ENCODE measurements around the gene HYAL1.
"Not testable (repeated sequence)": the region's sequence is repeated elsewhere in the genome, so short reads cannot be mapped to it uniquely, and the experiment has no call there.

HYAL1 gene

GRCh38 chr3:50288387-50289007 lies 14.9 kb downstream of the HYAL1 start:
- TF ChIP-seq, protein P1, sequence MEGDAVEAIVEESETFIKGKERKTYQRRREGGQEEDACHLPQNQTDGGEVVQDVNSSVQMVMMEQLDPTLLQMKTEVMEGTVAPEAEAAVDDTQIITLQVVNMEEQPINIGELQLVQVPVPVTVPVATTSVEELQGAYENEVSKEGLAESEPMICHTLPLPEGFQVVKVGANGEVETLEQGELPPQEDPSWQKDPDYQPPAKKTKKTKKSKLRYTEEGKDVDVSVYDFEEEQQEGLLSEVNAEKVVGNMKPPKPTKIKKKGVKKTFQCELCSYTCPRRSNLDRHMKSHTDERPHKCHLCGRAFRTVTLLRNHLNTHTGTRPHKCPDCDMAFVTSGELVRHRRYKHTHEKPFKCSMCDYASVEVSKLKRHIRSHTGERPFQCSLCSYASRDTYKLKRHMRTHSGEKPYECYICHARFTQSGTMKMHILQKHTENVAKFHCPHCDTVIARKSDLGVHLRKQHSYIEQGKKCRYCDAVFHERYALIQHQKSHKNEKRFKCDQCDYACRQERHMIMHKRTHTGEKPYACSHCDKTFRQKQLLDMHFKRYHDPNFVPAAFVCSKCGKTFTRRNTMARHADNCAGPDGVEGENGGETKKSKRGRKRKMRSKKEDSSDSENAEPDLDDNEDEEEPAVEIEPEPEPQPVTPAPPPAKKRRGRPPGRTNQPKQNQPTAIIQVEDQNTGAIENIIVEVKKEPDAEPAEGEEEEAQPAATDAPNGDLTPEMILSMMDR (IDR thresholded peaks at IDR 0.05; ENCODE audit: low read depth, low read length): no peak
- H3K4me1 ChIP-seq: no peaks in the 10 kb centered on the region
- H3K36me3 ChIP-seq: peaks cover 27% of the 10 kb centered on the region
- H3K4me3 ChIP-seq (ENCODE audit: low read depth, low read length): no peak overlapping the region
- no peak for DNase-seq
- H3K27me3 ChIP-seq: no peaks in the 10 kb centered on the region
- H3K9me3 ChIP-seq: no peaks in the 10 kb centered on the region

DNA sequence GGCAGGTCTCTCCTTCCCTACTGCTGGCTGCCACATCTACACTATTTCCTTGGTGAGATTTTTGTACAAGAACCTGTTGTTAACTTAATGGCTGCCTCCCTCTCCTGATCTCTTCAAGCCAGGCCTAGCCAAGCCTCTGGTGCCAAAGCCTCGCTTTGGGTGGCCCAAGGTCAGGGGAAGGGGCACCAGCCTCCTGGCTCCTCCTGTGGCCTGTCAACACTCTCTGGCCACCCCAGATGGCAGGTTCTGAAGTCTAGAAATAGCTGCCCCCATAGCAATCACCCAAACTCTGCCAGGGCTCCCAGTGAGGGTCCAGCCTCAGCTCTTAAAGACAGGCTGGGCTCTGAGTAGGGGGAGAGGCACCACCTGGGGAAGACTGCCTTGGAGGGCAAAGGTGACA lies 16.1 kb downstream of the HYAL1 start:
- H3K9me3 ChIP-seq: no peaks in the 10 kb centered on the region
- TF ChIP-seq, protein P1 (IDR thresholded peaks at IDR 0.05; ENCODE audit: low read depth, low read length): no peak
- DNase-seq: no peak
- peaks cover 27% of the 10 kb centered on the region for H3K36me3 ChIP-seq
- H3K4me1 ChIP-seq: no peaks in the 10 kb centered on the region
- no peak overlapping the region for H3K4me3 ChIP-seq (ENCODE audit: low read depth, low read length)
- no peaks in the 10 kb centered on the region for H3K27me3 ChIP-seq

DNA sequence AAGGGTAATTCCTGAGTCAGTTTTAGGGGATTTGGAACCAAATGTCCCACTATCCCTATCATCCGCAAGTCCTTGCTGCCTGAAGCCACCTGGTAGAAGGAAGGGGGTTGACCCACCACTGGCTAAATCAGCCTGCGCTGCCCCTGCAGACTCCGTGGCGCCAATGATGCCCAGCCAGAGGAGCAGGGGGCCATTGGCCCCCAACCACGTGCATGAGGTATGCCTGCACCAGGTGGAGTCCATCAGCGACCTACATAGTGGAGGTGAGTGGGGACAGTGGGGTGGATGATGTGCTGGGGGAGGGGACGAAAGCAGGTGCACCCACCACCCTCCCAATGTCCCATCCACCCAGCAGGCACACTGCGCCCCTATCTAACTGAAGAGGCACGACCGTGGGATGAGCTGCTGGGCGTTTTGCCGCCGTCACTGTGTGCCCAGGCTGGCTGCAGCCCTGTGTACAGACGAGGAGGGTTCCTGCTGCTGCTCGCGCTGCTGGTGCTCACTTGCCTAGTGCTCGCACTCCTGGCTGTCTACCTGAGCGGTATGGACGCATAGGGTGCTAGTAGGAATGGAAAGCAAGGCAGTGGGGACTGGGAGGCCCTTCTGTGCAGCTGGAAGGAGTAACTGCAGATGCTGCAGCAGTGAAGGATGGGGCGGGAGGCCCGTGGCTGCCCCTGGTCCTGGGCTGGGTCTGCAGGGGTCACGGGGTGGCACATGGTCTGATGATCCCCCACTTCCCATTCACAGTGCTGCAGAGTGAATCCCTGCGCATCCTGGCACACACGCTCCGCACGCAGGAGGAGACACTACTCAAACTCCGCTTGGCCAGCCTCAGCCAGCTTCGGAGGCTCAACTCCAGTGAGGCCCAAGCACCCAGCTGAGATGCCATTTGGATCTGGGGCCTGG lies 16.8 kb downstream of the HYAL1 start:
- no peak for DNase-seq
- Histone ChIP-seq H3K36me3 (peaks cover 27% of the 10 kb centered on the region), H3K4me3 (ENCODE audit: low read depth, low read length) (no peak overlapping the region), H3K9me3 (no peaks in the 10 kb centered on the region), H3K4me1 (no peaks in the 10 kb centered on the region), H3K27me3 (no peaks in the 10 kb centered on the region)
- TF ChIP-seq, protein P1 (IDR thresholded peaks at IDR 0.05; ENCODE audit: low read depth, low read length): no peak

DNA sequence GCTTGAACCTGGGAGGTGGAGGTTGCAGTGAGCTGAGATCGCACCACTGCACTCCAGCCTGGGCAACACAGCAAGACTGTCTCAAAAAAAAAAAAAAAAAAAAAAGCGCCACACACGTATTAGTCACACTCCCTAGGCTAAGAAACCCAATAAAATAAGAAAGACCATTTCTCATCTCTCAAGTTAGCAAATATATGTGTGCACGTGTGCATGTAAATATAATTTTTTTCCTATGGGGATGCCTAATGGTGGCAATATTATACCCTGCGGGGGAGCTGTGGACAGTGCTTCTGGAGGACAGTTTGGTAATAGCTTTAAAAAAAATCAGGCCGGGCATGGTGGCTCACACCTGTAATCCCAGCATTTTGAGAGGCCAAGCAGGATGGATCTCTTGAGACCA lies 19.3 kb downstream of the HYAL1 start:
- H3K4me1 ChIP-seq; DNase-seq; H3K9me3 ChIP-seq; H3K27me3 ChIP-seq; H3K4me3 ChIP-seq (ENCODE audit: low read depth, low read length): not testable (repeated sequence)
- peaks cover 14% of the 10 kb centered on the region for H3K36me3 ChIP-seq

GRCh38 chr3:50279255-50280016 lies 23.9 kb downstream of the HYAL1 start:
- no peak overlapping the region for H3K4me3 ChIP-seq (ENCODE audit: low read depth, low read length)
- TF ChIP-seq, protein P1 (IDR thresholded peaks at IDR 0.05; ENCODE audit: low read depth, low read length): no peak
- H3K9me3 ChIP-seq: no peaks in the 10 kb centered on the region
- H3K27me3 ChIP-seq: peaks cover 28% of the 10 kb centered on the region
- DNase-seq: no peak
- H3K36me3 ChIP-seq: no peaks in the 10 kb centered on the region
- H3K4me1 ChIP-seq: no peaks in the 10 kb centered on the region

- H3K36me3 ChIP-seq: no peaks in the 10 kb centered on the region
These were observed 24.5 kb downstream of the HYAL1 start, which contains the start of gene LSMEM2 for GRCh38 chr3:50278880-50279224. Gene LSMEM2 (plus strand): TSS chr3:50279087. CDS start chr3:50279114, 27 bp downstream.

More at GRCh38 chr3:50278880-50279224, 24.5 kb downstream of the HYAL1 start, which contains the start of gene LSMEM2:
- Histone ChIP-seq H3K27me3 (peaks cover 34% of the 10 kb centered on the region), H3K9me3 (no peaks in the 10 kb centered on the region), H3K4me1 (no peaks in the 10 kb centered on the region), H3K4me3 (ENCODE audit: low read depth, low read length) (no peak within 1 kb of the TSS)
- DNase-seq: no peak
- TF ChIP-seq, protein P1 (IDR thresholded peaks at IDR 0.05; ENCODE audit: low read depth, low read length): no peak
